GF-D8 (cell line): ENCODE measurements around the gene AP1M2.

ENCODE experiments used
- DNase-seq: peaks from one replicate; lab custom pipeline; 2025; lab: John Stamatoyannopoulos, UW

The AP1M2 gene

GRCh38 chr19:10587022-10587838 is at the start of gene AP1M2:
Gene AP1M2 (minus strand): TSS chr19:10587312. CDS start chr19:10587231, 81 bp downstream.
- no peak for DNase-seq

DNA sequence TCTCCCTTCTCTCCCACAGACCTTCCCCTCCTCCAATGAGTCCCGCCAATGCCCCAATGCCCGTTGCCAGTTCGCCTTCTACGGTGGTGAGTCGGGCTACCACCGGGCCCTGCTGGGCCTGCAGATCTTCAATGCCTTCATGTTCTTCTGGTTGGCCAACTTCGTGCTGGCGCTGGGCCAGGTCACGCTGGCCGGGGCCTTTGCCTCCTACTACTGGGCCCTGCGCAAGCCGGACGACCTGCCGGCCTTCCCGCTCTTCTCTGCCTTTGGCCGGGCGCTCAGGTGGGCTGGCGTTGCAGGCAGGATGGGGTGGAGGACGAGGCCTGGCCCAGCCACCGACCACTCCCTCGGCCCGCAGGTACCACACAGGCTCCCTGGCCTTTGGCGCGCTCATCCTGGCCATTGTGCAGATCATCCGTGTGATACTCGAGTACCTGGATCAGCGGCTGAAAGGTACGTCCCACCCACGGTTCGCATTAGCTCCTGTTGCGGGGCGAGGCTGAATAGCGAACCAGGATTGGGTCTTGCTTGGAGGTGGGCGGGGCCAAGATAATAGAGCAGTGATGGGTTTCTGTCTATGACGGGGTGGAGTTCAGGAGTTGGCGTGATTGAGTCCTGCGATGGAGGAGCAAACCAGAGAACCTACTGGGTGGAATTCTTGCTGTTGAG is 49.3 kb upstream of the AP1M2 start:
- no peak for DNase-seq

- DNase-seq, result no peak
These were observed 47.9 kb upstream of the AP1M2 start for GRCh38 chr19:10634963-10635362.

DNA sequence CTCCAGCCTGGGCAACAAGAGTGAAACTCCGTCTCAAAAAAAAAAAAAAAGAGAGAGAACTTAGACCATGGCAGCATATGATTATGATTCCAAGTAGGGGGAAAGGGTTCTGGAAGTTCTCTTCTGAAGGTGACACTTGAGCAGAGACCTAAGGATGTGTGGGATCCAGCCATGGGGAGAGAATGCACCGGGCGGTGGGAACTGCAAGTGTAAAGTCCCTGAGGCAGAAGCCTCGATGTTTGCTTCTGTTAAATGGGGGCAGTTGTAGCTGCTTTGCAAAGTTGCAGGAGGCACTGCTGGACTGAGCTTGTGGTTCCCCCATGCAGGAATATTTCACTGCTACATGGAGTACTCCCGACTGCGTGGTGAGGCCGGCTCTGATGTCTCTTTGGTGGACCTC is 47.3 kb upstream of the AP1M2 start:
- no peak for DNase-seq

DNA sequence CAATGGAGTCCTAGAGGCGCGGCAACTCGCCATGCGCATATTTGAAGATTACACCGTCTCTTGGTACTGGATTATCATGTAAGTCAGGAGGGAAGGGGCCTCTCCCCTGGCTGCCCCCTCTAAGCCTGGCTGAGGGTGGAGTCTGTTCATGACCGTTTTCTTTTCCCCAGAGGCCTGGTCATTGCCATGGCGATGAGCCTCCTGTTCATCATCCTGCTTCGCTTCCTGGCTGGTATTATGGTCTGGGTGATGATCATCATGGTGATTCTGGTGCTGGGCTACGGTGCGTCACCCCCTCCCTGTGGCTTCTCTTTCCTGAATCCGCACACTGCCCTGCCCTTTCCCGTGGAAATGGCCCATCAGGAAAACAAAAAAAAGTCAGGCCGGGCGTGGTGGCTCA is 44.8 kb upstream of the AP1M2 start:
- no peak for DNase-seq

GRCh38 chr19:10625762-10626138 is 38.6 kb upstream of the AP1M2 start:
- DNase-seq, result no peak

DNA sequence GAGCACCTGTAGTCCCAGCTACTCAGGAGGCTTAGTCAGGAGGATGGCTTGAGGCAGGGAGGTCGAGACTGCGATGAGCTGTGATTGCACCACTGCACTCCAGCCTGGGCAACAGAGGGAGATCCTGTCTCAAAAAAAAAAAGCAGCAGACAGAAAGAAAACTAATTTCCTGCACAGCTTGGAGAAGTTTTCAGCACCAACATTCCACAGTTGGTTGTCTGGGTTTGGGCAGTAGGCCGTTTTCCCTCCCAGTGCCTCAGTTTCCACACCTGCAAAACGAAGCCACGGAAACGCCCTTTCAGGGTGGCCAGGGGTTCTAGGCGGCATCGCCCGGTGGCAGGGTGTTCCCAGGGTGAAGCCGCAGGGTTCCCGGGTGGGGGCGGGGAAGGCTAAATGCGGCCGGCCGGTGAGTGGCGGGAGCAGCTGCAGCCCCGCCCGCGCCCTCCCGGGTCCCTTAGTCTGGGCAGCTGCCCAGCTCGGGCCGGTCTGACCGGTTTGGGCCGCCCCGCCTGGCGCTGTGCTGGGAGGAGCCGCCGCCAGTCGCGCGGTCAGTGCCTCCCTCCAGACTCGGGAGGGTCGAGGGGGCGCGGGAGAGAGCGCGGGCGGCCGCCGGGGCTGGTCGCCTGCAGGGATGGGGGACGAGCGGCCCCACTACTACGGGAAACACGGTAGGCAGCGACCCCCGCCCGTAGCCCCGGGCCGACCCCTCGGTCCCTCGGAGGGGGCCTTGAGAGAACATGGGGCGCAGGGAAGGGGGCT is 38.1 kb upstream of the AP1M2 start, which contains the start of gene SLC44A2:
SLC44A2 (plus strand) TSS at position 551 of the 759 bp plus-strand sequence; CDS start at position 632, 81 bp downstream.
- no peak for DNase-seq

GRCh38 chr19:10624585-10624984 is 37.5 kb upstream of the AP1M2 start:
- DNase-seq, result no peak

DNA sequence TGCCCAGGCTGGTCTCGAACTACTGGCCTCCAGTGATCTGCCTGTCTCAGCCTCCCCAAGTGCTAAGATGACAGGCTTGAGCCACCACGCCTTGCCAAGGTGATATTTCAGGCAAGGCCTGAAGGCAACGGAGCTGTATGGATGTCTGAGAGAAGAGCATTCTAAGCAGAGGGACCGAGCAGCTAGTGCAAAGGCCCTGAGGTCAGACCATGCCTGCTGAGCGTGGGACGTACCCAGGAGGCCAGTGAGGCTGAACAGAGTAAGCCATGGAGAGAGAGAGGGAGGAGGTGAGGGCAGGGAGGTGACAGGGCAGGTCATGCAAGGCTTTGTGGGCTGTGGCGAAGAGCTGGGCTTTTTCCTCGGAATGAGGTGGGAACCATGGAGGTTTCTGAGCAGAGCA is 34.9 kb upstream of the AP1M2 start:
- no peak for DNase-seq

DNA sequence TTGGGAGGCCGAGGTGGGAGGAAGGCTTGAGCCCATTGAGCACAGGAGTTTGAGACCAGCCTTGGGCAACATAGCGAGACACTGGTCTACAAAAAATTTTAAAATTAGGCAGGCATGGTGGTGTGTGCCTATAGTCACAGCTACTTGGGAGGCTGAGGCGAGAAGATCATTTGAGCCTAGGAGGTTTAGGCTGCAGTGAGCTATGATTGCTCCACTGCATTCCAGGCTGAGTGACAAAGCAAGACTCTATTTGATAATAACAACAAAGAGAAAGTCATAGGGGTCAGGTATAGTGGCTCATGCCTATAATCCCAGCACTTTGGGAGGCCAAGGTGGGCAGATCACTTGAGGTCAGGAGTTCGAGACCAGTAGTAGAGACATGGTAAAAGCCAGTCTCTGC is 33.7 kb upstream of the AP1M2 start:
- DNase-seq, result no peak

DNA sequence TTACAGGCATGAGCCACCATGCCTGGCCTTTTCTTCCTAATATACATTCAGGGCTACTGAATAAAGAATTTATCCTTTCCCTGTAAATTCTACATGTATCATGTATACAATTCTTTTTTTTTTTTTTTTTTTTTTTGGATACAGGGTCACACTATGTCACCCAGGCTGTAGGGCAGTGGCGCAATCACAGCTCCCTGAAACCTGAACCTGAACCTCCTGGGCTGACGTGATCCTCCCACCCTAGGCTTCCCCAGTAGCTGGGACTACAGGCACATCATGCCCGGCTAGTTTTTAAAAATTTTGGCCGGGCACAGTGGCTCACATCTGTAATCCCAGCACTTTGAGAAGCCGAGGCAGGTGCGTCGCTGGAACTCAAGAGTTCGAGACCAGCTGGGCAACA is 31.7 kb upstream of the AP1M2 start:
- no peak for DNase-seq

DNA sequence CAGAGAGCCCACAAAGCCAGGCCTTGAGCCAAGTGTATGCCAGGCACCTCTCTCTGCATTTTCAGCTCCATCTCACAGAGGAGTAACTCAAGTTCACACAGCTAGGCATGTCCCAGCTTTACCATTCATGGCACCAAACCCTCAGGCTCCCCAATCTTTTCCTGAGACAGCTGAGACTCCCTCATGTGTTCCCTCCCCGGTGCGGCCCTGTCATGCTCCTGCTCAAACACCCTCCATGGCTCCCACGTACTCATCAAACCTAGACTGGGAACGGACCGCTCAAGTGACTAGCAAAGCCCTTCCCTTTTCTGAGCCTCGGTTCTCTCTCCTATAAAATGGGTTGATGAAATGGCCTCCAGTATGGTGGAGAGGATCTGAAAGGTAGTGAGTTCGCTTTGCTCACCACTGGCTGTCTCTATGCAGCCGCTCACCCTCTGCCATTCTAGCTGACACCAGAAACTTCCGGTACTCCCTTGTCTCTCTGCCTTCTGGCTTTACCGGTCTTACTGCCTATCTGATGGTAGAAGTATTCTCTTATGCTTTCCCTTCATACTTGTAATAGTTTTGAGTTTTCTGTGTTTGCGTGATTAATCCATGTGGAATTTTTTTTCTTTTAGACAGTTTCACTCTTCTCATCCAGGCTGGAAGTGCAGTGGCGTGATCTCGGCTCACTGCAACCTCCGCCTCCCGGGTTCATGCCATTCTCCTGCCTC is 30.5 kb upstream of the AP1M2 start:
- DNase-seq, result no peak

GRCh38 chr19:10615429-10616023 is 28.4 kb upstream of the AP1M2 start:
- no peak for DNase-seq

DNA sequence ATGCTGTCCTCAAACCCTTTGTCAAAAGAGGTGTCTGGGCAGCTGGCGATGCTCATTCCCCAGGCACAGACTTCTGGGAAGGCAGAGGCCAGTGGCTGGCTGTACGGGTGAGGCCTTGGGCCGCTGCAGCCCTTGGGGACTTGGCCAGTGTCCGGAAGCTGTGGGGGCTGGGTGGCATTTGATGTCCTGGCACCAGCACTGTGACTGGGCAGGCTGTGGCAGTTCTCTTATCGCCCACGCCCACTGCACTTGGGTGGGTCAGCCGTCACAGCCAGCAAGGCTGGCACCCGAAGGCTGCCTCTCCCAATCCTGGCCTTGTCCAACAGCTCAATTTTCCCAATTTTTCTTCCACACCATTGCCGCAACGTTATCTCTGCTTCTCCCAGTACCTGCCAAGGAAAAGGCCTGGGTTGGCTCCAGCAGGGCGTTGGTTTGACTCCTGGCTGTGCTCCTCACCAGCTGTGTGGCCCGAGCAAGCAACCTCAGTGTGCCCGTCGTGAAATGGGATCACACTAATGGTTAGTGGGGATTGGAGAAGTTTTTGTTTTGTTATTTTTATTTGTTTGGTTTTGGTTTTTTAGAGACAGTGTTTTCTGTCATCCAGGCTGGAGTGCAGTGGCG is 25.5 kb upstream of the AP1M2 start:
- DNase-seq, result no peak

- DNase-seq, result no peak
These were observed 24.8 kb upstream of the AP1M2 start for GRCh38 chr19:10611907-10612306.

DNA sequence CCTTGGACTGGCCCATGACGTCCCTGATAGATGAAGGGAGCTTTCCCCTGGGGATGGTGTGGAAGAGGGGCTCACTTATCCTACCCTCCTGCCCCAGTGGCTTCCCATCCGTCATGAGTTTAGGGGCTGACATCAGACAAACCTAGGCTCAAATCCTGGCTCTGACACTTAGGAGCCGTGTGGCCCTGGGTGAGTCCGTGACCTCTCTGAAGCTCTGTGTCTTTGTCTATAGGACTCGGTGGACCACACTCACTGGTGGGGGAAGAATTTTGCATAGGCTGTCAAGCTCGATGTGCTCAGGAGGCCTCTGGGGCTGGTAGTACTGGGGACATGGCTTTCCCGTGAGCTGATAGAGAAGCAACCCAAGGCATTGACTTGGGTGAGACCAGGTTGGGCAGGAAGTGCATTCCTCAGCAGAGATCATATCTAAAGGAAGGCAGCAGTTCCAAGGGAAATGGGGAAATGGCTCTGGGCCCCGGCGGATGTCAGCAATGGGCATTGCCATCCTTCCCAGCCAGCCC is 17.4 kb upstream of the AP1M2 start:
- peak; percentile 66 for DNase-seq

GRCh38 chr19:10603873-10604459 is 16.9 kb upstream of the AP1M2 start:
- DNase-seq, result peak; percentile 73

DNA sequence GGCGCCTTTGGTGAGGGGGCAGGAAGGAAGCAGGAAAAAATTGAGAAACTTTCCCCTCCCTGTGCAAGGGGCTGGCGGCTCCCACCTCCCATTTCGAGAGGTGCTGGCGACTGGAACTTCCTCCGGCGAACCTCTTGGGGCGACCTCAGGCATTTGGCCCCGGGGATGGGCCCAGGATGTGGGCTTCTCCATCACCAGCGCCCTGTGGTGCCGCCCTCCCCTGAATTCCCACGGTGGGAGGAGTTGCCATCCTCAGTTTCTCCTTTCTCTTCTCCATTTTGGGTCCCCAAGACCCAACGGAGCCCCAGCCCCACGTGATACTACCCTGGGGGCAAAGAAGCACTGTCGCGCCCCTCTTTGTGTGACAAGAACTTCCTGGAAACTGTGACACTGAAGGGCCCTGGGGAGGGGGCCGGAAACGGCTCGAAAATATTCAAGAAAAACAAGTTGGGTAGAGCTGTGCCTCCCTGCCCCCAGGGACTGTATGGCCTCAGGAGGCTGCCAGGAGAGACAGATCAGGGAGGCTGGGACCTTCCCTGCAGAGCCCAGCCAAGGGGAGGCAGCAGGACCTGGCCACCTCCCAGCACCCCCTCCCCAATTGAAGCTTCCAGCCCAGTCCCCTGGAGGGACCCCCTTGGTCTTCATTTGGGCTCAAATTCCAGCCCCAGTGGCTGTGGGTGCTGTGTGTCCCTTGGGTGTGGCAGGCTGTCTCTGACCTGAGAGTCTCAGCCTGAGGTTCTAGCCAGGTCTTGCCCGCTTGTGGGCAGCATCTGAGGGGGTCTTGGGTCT is 16.2 kb upstream of the AP1M2 start:
- DNase-seq, result peak; percentile 2

DNA sequence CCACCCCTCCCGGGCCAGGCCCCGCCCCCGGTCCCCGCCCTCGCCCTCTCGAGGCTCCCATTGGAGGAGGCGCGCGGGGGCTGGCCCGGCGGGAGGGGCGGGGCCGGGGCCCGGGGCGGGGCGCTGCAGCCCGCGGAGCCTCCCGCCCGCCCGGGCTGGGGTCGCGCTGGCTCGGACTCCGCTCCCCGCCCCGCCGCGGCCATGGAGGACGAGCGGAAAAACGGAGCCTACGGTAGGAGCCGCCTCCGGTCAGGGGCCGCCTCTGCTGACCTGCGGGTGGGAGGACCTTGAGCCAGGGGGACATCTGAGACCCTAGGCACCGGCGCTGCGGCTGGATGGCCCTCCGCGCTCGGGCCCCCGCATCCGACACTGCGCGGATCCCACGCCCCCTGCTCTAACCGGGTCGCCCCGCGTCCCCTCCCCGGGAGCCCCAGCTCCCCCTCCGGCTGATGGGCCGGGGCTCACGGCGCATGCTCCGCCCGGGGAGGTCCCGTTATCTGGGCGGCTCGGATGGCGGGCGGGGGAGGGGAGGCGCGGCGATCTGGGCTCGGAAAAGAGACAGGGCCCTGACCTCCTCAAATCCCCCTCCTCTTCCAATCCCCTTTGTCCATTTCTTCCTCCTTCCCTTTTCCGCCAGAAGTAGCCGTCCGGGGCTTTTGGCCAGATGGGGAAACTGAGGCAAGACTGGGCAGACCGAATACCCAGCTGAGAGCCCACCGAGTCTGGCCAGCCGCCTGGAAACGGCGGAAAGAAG is 15.4 kb upstream of the AP1M2 start:
- peak; percentile 14 for DNase-seq
